ENCODE measurements around the gene RGS17.
"Not testable (repeated sequence)": the region's sequence is repeated elsewhere in the genome, so short reads cannot be mapped to it uniquely, and the experiment has no call there.

The RGS17 gene, protein sequence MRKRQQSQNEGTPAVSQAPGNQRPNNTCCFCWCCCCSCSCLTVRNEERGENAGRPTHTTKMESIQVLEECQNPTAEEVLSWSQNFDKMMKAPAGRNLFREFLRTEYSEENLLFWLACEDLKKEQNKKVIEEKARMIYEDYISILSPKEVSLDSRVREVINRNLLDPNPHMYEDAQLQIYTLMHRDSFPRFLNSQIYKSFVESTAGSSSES

DNA sequence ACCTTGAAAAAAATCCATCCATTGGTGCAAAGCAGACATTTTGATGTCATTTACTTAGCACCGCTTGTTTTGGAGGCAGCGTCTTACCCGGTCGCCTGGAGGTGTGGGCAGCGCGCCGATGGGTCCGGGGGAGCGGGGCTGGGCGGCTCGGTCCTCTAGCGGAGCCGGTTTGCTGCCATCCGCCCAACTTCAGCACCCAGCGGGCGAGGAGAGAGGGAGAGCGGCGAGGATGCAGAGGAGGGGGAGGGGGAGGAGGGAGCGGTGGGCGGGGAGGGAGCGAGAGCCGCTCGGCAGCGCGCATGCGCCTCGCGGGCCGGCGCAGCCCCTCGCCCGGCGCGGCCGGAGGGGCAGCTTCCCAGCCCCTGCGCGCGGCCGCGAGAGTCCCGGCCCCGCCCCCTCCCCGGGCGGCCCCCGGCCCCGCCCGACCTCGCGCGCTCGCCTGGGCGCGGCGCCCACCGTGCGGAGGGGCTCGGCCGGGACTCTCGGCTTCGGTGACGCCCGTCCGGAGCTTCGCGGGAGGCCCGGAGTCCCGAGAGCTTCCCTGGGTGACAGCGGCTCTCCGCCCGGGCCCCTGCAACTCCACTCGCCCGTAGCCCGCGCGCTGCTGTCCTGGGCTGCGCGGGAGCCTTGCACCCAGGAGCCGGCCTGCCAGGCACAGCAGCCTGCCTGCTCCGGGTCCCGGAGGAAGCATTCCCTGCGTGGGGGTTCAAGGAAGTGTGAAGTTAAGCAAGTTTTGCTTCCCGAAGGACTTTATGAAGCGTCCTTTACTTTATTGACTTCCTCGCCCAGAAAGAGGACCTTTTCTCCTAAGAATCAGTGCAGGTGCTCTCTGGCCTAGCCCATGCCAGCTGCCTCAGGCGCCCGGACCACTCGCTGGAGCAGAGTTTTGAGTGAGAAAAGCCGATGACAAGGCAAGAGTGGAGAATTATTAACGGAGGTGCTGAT is at the start of gene RGS17:
Gene RGS17 (minus strand): TSS at position 246 of the 945 bp plus-strand sequence. CDS start 87,264 bp downstream, outside the sequence.
- DNase-seq, result no peak

DNA sequence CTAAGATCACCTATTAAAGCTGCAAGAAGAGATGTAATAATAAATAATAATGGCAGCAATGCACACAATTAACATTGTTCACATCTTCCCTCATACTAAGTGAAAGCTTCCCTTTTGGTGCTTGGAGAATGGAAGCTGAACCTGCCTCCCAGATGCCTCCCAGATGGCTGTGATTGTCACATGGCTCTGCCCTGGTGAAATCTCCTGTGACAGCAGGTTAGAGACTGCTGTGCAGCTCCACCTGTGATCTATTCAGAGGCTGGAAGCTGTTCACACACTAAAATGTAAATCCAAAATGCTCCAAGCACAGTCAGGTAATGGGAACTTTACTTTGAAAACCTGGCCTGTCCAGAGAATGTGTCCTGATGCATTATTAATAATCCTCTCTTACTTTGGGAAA is 41.7 kb upstream of the RGS17 start:
- no peak for DNase-seq

DNA sequence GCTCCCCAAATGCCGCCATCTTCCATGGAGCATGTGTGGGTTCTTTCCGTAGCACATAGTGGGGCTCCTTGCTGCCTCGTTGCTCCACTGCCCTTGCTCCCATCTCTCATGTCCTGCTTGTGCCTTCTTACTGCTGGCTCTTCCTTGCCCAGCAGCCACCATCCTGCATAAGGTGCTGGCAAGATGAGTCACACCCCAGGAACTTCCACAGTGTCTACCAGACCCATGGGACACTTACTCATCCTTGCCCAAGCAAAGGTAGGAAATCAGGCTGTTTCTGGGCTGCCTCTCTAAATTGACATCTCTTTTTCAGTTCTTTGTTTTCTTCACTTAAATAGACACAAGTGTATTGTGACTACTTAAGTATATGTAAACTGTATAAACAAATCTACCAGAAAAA is 39.4 kb upstream of the RGS17 start:
- DNase-seq, result no peak

DNA sequence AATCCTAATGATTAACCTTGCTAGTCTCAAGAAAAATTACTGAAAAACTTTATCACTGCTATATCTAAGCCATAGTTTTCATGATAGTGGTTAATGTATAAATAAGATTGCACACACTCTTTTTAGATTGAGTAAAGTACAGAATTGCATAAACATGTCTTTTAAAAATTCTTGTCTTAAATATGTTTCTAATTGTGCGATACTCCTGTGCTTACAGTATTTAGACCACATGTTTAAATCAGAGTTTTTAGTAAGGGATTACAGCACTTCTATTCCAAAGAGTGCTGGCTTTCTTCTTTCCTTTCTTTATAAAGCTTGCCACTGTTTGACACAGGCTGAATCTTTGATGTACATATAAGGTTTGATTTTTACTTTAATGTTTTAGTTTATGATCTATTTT is 36.8 kb upstream of the RGS17 start:
- DNase-seq, result no peak

DNA sequence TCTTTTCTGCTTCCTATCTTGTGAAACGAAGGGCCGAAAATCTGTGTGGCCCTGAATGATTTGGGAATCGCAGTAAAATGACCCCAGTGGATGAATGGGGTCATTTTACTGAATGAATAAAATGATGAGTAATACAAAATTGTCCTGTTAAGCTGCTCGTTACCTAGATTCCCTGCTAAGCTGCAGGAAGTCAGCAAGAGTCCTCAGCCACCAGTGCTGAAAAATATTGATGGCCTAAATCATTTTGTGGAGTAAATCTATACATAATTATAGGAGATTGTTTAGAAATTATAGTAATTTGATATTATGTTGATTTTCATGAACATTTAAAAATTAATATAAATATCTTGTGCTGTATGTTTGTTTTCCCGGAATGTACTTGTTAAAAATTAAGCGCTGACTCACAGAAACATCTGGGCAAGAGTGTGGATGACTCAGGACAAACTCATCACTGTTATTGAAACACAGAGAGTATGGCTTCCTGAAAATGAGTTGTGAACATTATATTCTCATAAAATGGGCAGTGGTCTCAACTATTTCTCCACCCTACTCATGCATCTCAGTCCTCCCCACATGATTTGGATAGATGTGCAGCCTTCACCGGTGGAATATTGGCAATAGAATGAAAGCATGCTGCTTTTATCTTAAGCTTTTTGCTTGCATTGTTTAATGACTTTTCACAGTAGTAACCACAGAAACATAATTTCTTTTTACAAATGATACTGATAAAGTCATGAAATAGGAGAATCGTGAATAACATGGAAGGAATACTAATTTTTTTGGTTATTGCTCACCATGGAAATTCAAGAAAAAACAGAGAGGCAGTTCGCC is 36.2 kb upstream of the RGS17 start:
- DNase-seq, result no peak

DNA sequence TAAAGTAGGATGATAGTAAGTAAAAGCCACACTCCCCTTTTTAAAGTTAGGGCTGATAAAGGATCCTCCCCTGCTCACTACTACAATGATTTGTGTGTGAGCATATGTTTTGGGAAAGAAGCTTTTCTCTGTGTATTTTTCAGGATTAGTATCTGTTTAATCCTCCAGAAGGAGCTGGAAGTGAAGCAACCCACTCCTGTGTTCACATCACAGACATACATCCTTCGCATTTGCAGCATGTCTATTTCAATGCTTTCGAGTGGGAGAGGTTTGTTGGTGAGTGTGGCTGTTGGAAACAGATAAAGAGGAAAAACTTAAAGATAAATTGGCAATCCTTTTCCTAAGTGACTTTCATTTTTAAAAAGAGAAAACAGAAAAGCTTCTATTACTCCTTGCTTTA is 31.6 kb upstream of the RGS17 start:
- DNase-seq, result no peak

DNA sequence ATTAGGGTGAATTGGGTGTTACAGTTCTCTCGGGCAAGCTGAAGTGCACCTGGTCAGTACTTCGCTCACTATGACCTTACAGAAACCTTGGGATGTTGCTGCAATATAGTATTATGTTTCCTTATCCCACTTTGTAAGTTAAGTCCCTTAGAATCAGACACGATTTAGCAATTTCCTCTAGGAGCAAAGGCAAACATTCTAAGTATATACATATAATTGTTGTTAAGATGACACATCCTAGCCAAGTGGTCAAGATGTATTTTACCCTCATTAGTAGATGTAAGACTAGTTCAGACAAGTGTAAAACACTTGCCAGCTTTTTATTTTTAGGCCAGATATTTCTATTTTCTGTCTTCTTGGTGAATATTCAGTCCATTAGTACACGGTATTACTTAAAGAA is 31.1 kb upstream of the RGS17 start:
- no peak for DNase-seq

DNA sequence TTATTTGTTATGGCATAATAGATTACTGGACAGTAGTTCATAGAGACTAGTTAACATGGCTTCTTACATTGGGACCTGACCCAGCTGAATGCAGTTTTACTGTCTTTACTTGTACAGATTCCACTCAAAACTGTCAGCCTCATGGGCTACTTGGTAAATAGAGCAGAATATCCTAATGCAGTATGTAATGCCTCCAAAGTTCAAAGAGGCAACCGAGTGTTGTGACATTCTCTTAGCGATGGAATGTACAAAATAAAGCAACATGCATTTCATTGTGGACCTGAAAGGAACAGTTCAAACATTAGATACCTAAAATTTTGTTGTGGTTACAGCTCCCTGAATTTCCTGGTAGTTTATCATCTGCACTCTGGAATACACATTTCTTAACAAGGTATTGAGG is 29.1 kb upstream of the RGS17 start:
- no peak for DNase-seq

DNA sequence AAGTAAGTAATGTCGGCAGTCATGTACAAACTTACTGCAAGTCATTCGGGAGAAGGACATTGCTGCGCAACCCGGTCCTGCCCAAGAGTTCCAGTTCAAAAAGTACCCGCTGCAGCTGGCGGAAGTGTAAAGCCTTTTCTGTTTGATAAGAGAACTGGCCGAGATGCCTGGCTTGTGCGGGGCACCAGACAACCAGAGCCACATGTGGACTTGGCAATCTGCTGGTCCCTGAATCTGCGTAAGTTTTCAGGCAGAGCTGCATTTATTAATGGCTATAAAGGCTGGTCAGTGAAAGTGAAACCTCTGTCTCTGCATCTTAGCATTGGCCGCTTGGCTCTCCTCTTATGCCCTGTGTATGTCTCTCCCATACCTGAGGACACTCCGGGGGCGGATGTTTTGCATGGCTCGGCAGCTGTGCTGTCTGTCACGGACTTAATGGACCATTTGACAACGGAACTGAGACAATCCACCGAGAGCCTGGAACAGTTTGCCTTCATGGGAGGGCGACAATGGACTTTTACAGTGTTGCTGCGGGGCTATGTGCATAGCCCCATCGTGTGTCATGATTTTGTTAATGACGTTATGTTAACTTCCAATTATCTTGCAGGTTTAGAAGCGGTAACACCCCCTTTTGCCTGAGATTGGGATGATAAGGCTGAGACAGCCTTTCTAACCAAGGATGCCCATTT is 19.8 kb upstream of the RGS17 start:
- no peak for DNase-seq

DNA sequence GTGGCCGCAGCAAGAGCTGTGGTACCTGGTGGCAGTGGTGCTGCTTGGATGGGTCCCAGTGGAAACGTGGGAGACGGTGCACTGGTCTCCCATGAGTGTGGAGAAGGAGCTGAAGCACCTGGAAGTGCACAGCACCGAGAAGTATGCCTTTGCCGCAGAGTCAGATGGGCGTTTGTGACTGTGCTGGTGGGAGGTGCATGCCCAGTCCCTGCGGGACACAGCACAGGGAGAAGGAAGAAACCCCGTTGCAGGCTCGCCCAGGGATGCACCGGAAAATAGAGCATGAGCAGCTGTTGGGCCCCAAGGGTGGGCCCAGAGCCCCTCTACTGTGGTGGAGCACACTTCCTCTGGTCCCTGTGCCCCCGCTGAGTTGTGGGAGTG is 19.3 kb upstream of the RGS17 start:
- no peak for DNase-seq

DNA sequence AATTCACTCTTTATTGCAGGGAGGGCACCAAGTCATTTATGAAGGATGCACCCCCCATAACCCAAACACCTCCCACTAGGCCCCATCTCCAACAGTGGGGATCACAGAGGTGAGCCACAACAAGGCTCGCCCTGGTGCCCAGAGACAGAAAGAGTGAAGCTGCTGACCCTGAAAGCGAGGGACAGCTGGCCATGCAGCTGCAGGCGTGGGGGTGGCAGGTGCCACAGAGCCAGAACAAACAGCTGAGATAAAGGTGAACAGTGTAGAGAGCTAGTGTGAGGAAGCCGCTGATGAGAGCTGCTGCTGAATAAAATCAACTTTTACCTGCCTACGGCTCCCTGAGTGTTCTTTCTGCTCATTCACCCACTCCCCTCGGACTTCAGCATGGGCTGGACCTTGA is 18.8 kb upstream of the RGS17 start:
- DNase-seq, result no peak

DNA sequence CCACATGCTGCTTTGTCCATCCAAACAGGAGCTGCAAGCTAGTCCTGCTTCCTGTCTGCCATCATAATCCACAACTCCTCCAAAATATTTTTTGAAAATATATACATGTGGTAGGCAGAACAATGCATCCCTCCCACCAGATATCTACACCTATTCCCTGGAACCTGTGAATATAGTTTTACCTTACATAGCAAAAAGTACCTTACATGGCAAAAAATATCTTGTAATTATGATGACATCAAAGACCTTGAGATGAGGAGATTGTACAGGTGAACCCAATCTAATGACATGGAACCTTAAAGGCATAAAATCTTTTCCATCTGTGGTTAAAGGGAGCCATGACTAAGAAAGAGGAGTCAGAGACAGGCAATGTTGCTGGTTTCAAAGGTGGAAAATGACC is 15.3 kb upstream of the RGS17 start:
- DNase-seq, result no peak

DNA sequence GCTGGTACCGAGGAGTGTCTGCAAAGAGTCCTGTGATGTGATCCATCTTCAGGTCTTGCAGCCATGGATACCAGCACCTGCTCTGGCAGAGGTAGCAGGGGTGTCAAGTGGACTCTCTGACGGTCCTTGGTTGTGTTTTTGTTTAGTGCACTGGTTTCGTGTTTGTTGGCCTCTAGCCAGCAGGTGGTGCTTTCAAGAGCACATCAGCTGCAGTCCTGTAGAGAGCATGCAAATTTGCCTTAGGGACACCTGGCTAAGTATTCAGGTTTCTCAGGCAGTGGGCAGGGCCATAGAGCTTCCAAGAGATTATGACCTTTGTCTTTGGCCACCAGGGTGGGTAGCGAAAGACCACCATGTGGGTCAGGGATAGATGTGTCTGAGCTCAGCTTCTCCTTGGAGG is 14.5 kb upstream of the RGS17 start:
- no peak for DNase-seq

DNA sequence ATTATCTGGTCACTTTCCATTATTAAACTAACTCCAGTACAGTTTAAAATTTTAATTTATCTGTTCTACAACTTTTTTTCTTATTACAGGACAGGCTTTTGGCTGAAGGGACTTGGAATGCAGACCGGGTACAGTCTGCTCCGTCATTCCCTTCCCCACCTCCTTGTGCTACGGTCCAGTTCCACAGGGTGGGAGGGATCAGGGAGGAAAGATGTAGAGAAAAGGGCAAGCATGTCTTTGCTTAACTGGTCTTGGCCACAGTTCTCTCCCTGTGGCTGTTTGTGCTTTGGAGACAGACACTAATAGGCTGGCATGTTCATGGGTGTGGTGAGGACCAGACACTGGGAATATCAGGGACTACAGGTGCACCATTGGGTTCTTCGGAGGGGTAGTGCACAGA is 12.1 kb upstream of the RGS17 start:
- no peak for DNase-seq

DNA sequence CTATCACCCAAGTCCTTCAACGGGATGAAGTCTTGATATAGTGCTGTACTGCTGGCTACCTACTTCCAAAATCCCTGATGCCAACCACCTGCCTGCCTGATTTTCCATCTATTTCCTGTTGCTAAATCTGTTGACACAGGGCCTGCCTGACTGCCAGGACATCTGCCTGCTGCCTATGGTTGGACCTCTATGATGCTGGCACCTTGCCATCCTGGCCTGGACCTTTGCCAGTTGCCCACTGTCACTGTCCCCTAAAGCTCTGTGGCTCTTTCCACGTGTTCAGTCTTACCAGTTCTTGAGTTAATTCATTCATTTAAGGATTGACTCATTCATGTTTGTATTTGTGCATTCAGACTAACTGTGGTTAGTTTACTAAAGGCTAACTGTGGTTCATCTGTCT is 9.2 kb upstream of the RGS17 start:
- DNase-seq, result no peak

DNA sequence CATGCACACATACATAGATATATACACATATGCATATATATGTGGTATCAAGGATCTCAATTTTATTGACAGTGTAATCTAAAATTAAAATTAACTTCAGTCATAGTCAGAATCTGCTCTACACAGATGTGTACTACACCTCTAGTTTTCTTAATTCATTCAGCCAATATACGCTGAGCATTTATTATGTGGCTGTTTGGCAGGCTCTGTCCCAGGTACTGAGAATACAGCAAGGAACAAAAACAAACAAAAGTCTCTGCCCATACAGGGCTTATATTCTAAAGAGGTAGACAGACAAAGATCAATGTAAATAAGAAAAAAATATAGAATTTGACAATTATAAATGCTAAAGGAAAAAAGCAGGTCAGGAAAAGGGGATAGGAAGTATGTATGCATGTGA is 7.8 kb upstream of the RGS17 start:
- no peak for DNase-seq

DNA sequence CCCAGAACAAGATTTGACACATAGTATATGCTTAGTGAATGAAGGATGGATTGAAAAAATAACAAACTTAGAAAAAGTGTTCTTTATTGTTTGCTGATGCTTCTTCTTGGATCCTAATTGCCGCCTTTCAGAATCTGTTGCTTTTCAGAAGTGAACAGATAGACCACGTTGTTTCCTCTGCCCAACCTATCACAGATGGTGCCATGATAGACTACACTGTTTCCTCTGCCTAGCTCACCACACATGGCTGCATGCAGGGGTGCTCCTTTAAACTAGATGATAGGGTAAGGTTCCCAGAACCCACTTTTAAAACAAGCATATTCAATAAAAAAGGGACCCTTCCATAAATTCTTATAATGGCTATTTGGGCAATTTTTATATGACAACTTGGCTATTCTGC is 4.6 kb upstream of the RGS17 start:
- no peak for DNase-seq

DNA sequence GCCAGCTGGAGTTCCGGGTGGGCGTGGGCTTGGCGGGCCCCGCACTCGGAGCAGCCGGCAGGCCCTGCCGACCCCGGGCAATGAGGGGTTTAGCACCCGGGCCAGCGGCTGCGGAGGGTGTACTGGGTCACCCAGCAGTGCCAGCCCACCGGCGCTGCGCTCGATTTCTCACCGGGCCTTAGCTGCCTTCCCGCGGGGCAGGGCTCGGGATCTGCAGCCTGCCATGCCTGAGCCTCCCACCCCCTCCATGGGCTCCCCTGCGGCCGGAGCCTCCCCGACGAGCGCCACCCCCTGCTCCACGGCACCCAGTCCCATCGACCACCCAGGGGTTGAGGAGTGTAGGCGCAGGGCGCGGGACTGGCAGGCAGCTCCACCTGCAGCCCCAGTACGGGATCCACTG is 2.6 kb upstream of the RGS17 start:
- not testable (repeated sequence) for DNase-seq

DNA sequence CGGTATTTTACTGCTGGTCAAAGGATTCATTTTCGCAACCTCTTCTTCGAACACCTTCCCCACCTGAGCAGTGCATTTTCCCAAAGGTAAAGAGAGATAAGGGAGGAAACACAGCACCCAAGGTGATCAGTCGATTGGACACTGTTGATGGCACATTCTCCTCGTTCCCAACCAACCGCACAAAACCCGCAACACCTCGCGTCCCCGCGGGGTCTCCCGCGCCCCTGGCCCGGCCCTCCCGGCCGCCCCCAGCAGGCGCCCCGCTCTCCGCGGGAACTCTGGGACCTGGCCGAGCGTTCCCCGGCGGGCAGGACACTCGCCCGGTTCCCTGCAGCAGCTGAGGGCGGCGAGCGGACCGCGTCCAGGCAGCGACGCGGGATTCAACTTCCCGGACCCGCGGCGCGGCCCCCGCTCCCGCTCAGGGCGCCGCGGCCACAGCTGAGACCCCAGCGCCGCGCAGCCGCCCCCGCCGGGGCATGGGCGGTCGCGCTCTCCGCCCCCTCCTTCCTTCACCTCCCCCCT is 506 bp downstream of the RGS17 start:
- DNase-seq, result no peak

DNA sequence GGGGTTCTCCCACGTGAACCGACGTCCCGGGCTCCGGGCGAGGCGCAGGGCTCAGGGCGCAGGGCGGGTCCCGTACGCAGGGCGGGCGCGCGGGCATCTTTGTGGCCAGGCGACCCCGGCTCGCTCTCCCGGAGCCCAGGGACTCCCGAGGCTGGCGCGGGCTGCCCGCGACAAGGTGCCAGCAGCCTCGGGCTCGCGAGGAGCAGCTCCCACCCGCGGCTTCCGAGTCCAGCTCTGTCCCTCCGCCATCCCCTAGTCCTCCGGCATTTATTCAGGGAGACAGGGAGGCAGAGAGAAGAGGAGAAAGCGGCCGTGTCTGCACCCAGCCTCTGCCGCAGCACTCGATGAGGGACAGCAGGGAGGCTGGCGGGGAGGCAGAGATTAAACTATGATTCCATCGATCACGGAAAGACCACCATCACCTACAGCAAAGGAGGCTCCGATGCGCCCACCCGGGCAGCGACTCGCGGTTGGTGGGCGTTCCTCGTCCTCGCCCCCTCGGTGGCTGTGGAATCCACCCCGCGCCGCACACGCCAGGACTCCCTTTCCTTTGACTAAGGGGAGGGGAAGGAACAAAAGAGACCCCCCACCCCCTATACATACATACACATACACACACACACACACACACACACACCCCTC is 1.1 kb downstream of the RGS17 start:
- no peak for DNase-seq

DNA sequence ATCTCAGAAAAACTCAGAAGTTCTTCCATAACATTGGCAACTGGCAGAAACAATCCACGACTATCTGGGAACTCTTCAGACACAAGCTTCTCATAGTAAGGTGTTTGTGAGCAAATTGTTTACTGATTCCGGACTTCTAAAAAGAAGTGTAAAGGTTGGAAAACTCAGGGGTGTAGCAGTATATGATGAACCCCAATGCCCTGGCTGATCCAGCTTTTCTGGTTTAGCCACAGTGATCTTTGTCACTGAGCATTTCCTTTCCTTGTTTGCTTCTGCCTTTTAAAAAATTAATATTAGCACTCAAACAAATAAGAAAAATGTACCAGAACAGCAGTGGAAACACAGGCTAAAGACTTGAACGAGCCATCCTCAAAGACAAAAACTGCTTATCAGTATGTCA is 4.9 kb downstream of the RGS17 start:
- no peak for DNase-seq

DNA sequence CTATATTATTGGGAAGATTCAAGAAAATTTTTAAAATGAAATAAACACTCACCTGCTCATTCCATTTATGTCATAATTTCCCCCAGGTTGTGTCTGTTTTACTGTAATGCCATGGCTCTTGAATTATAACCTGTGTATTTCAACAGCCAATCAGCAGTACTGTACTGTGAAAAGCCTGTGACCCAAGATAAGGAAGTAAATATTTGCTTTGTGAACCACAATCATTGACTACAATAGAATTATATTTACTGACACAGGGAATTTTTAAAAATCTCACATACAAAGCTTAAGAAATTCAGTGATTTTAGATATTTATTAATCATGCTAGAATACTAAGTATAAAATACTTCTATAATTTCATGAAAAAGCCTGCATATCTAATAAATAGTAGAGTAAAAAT is 6.0 kb downstream of the RGS17 start:
- no peak for DNase-seq
